ENCODE measurements around the gene UGT1A6. TPM values are rescaled to one million over a fixed set of nuclear protein-coding genes. Genes with fewer than 3 reads are reported as not detected.
"Not testable (repeated sequence)": the region's sequence is repeated elsewhere in the genome, so short reads cannot be mapped to it uniquely, and the experiment has no call there.

Gene UGT1A6
- total RNA-seq, 1 experiment from 2014 or later, result not detected

- no peak overlapping the region for H3K27ac ChIP-seq (ENCODE audit: low read depth, low read length, poor library complexity, severe bottlenecking)
- BruUV-seq (replicated peaks), result no TSS peak
- peaks cover 8% of the 10 kb centered on the region for H3K9me3 ChIP-seq (ENCODE audit: low read depth, low read length, poor library complexity, severe bottlenecking)
- no peaks in the 10 kb centered on the region for H3K27me3 ChIP-seq (replicated peaks; ENCODE audit: insufficient read depth, low read depth, low read length, poor library complexity)
- no peaks in the 10 kb centered on the region for H3K36me3 ChIP-seq (ENCODE audit: insufficient read depth, low read length, poor library complexity, severe bottlenecking)
- DNase-seq (ENCODE audit: low spot score), result no peak
- ChIA-PET POLR2A (ENCODE audit: low non-redundant PET) (no interaction called here), CTCF (no interaction called here)
- intact Hi-C loops (cut with micrococcal nuclease; ENCODE audit: unreplicated experiment), result no loop called here
- peaks cover 9% of the 10 kb centered on the region for H3K4me1 ChIP-seq (ENCODE audit: insufficient read depth, low read length, poor library complexity, severe bottlenecking)
- H3K4me3 ChIP-seq (ENCODE audit: low read depth, low read length, poor library complexity, severe bottlenecking), result no peak overlapping the region
- TF ChIP-seq CTCF (conservative IDR thresholded peaks at IDR 0.05; ENCODE audit: low read depth, low read length) (no peak), EZH2 (IDR thresholded peaks at IDR 0.05; ENCODE audit: borderline replicate concordance, low read depth, low read length, poor library complexity, severe bottlenecking) (no peak)
Measured at GRCh38 chr2:233698740-233699139, 6.0 kb downstream of the UGT1A6 start.

GRCh38 chr2:233699424-233700027 is 6.8 kb downstream of the UGT1A6 start:
- BruUV-seq (replicated peaks), result TSS peak; percentile 51
- ChIA-PET POLR2A (ENCODE audit: low non-redundant PET) (no interaction called here), CTCF (no interaction called here)
- H3K27me3 ChIP-seq (replicated peaks; ENCODE audit: insufficient read depth, low read depth, low read length, poor library complexity), result no peaks in the 10 kb centered on the region
- no peaks in the 10 kb centered on the region for H3K36me3 ChIP-seq (ENCODE audit: insufficient read depth, low read length, poor library complexity, severe bottlenecking)
- intact Hi-C loops (cut with micrococcal nuclease; ENCODE audit: unreplicated experiment), result no loop called here
- peaks cover 8% of the 10 kb centered on the region for H3K9me3 ChIP-seq (ENCODE audit: low read depth, low read length, poor library complexity, severe bottlenecking)
- H3K4me3 ChIP-seq (ENCODE audit: low read depth, low read length, poor library complexity, severe bottlenecking), result no peak overlapping the region
- no peak for TF ChIP-seq CTCF (conservative IDR thresholded peaks at IDR 0.05; ENCODE audit: low read depth, low read length)
- TF ChIP-seq EZH2 (IDR thresholded peaks at IDR 0.05; ENCODE audit: borderline replicate concordance, low read depth, low read length, poor library complexity, severe bottlenecking), result no peak
- peaks cover 9% of the 10 kb centered on the region for H3K4me1 ChIP-seq (ENCODE audit: insufficient read depth, low read length, poor library complexity, severe bottlenecking)
- DNase-seq (ENCODE audit: low spot score), result no peak
- peak overlapping the region; percentile 83 for H3K27ac ChIP-seq (ENCODE audit: low read depth, low read length, poor library complexity, severe bottlenecking)

GRCh38 chr2:233700028-233700635 is 7.4 kb downstream of the UGT1A6 start:
- peaks cover 9% of the 10 kb centered on the region for H3K4me1 ChIP-seq (ENCODE audit: insufficient read depth, low read length, poor library complexity, severe bottlenecking)
- peak overlapping the region; percentile 83 for H3K27ac ChIP-seq (ENCODE audit: low read depth, low read length, poor library complexity, severe bottlenecking)
- H3K9me3 ChIP-seq (ENCODE audit: low read depth, low read length, poor library complexity, severe bottlenecking), result peaks cover 8% of the 10 kb centered on the region
- H3K4me3 ChIP-seq (ENCODE audit: low read depth, low read length, poor library complexity, severe bottlenecking), result no peak overlapping the region
- no peak for TF ChIP-seq CTCF (conservative IDR thresholded peaks at IDR 0.05; ENCODE audit: low read depth, low read length)
- ChIA-PET POLR2A (ENCODE audit: low non-redundant PET) (no interaction called here), CTCF (no interaction called here)
- DNase-seq (ENCODE audit: low spot score), result peak; percentile 73
- no TSS peak for BruUV-seq (replicated peaks)
- H3K36me3 ChIP-seq (ENCODE audit: insufficient read depth, low read length, poor library complexity, severe bottlenecking), result no peaks in the 10 kb centered on the region
- intact Hi-C loops (cut with micrococcal nuclease; ENCODE audit: unreplicated experiment), result no loop called here
- no peaks in the 10 kb centered on the region for H3K27me3 ChIP-seq (replicated peaks; ENCODE audit: insufficient read depth, low read depth, low read length, poor library complexity)

GRCh38 chr2:233700842-233701241 is 8.2 kb downstream of the UGT1A6 start:
- BruUV-seq (replicated peaks); H3K9me3 ChIP-seq (ENCODE audit: low read depth, low read length, poor library complexity, severe bottlenecking); H3K4me1 ChIP-seq (ENCODE audit: insufficient read depth, low read length, poor library complexity, severe bottlenecking); POLR2A ChIA-PET (ENCODE audit: low non-redundant PET); H3K27me3 ChIP-seq (replicated peaks; ENCODE audit: insufficient read depth, low read depth, low read length, poor library complexity); DNase-seq (ENCODE audit: low spot score); intact Hi-C loops (cut with micrococcal nuclease; ENCODE audit: unreplicated experiment); H3K27ac ChIP-seq (ENCODE audit: low read depth, low read length, poor library complexity, severe bottlenecking); CTCF ChIA-PET; H3K4me3 ChIP-seq (ENCODE audit: low read depth, low read length, poor library complexity, severe bottlenecking); H3K36me3 ChIP-seq (ENCODE audit: insufficient read depth, low read length, poor library complexity, severe bottlenecking): not testable (repeated sequence)

Data from A673 (cell line).